GM23338 (cell line): Measurements from ENCODE around the gene C10orf71. TPM values are rescaled to one million over a fixed set of nuclear protein-coding genes. Genes with fewer than 3 reads are reported as not detected.

ENCODE experiments used
- ATAC-seq: fragments of 200-7000 bp; cut with Tn5 transposase; 3 replicates; pipeline ENCODE4 v1.9.1; 2020
- DNase-seq: peaks from one replicate; pipeline ENCODE4 v3.0.0-alpha.2; 2015; ENCODE audit warnings: low spot score
- H2AFZ ChIP-seq: fragments of 200-600 bp; sonication (generic); 2 replicates; pipeline ENCODE4 v1.8.0; 2016; ENCODE audit warnings: antibody characterized with exemption, mild to moderate bottlenecking, moderate library complexity
- H3F3A ChIP-seq: fragments of 200-600 bp; sonication (generic); replicated peaks from 2 replicates; pipeline ENCODE4 v1.8.0; 2017; ENCODE audit warnings: antibody characterized with exemption, mixed run types, low read depth
- H3K27ac ChIP-seq: fragments of 200-600 bp; sonication (generic); 2 replicates; pipeline ENCODE4 v1.6.1; 2016; ENCODE audit warnings: low read depth
- H3K27me3 ChIP-seq: fragments of 200-600 bp; sonication (generic); 2 replicates; pipeline ENCODE4 v1.8.0; 2016; ENCODE audit warnings: mild to moderate bottlenecking, mixed run types, moderate library complexity; ENCODE audit not compliant: insufficient read depth
- H3K36me3 ChIP-seq: fragments of 200-600 bp; sonication (generic); 2 replicates; pipeline ENCODE4 v1.8.0; 2016; ENCODE audit warnings: mild to moderate bottlenecking; ENCODE audit not compliant: insufficient read depth
- H3K4me1 ChIP-seq: fragments of 200-600 bp; sonication (generic); 2 replicates; pipeline ENCODE4 v1.8.0; 2016; ENCODE audit warnings: mild to moderate bottlenecking, moderate library complexity; ENCODE audit not compliant: insufficient read depth
- H3K4me2 ChIP-seq: fragments of 200-600 bp; sonication (generic); 2 replicates; pipeline ENCODE4 v1.7.1; 2017; ENCODE audit warnings: mixed run types
- H3K4me3 ChIP-seq: fragments of 200-600 bp; sonication (generic); 2 replicates; pipeline ENCODE4 v1.6.1; 2016; ENCODE audit warnings: mixed run types
- H3K79me2 ChIP-seq: fragments of 200-600 bp; sonication (generic); replicated peaks from 2 replicates; pipeline ENCODE4 v1.8.0; 2017; ENCODE audit warnings: mild to moderate bottlenecking; ENCODE audit not compliant: insufficient read depth
- H3K9me2 ChIP-seq: fragments of 200-600 bp; sonication (generic); 2 replicates; pipeline ENCODE4 v1.8.0; 2017; ENCODE audit not compliant: insufficient read depth
- H4K20me1 ChIP-seq: fragments of 200-600 bp; sonication (generic); replicated peaks from 2 replicates; pipeline ENCODE4 v1.8.0; 2017; ENCODE audit warnings: mild to moderate bottlenecking; ENCODE audit not compliant: insufficient read depth
- H3K27ac Mint-ChIP-seq: 2 replicates; pipeline ENCODE4 v1.8.0; 2020; ENCODE audit warnings: inconsistent platforms, mild to moderate bottlenecking, moderate library complexity, mixed read lengths
- H3K27me3 Mint-ChIP-seq: 3 replicates; pipeline ENCODE4 v1.8.0; 2022; ENCODE audit warnings: low read depth, mild to moderate bottlenecking, moderate library complexity, mixed read lengths, inconsistent platforms; ENCODE audit not compliant: insufficient read depth, poor library complexity
- H3K36me3 Mint-ChIP-seq: 3 replicates; pipeline ENCODE4 v1.8.0; 2021; ENCODE audit warnings: low read depth, mild to moderate bottlenecking, inconsistent platforms, moderate library complexity, mixed read lengths
- H3K4me1 Mint-ChIP-seq: 3 replicates; pipeline ENCODE4 v1.8.0; 2020; ENCODE audit warnings: mild to moderate bottlenecking, inconsistent platforms, mixed read lengths
- H3K4me3 Mint-ChIP-seq: 3 replicates; pipeline ENCODE4 v1.8.0; 2021; ENCODE audit warnings: moderate library complexity, mild to moderate bottlenecking, inconsistent platforms, mixed read lengths
- H3K9me3 Mint-ChIP-seq: 3 replicates; pipeline ENCODE4 v1.8.0; 2020; ENCODE audit warnings: moderate library complexity, mild to moderate bottlenecking, inconsistent platforms, mixed read lengths
- CREB1 ChIP-seq: fragments of 250-450 bp; sonication (Bioruptor Pico); IDR thresholded peaks from 2 replicates; pipeline ENCODE4 v1.5.0; 2020; ENCODE audit warnings: low read depth, mild to moderate bottlenecking, moderate library complexity
- ETS1 ChIP-seq: IDR thresholded peaks from 2 replicates; pipeline ENCODE4 v1.6.1; 2016; ENCODE audit warnings: antibody characterized with exemption
- EZH2 ChIP-seq: fragments of 200-600 bp; sonication (generic); IDR thresholded peaks from one replicate; pipeline ENCODE4 v1.8.0; 2017; ENCODE audit warnings: antibody characterized with exemption, mild to moderate bottlenecking, low read depth; ENCODE audit not compliant: unreplicated experiment
- EZH2phosphoT487 ChIP-seq: fragments of 200-600 bp; sonication (generic); IDR thresholded peaks from one replicate; pipeline ENCODE4 v1.8.1; 2018; ENCODE audit warnings: antibody characterized with exemption; ENCODE audit not compliant: unreplicated experiment
- JUNB ChIP-seq: IDR thresholded peaks from one replicate; pipeline ENCODE4 v1.6.1; 2016; ENCODE audit warnings: antibody characterized with exemption; ENCODE audit not compliant: unreplicated experiment
- NANOG ChIP-seq: IDR thresholded peaks from 2 replicates; pipeline ENCODE4 v1.6.1; 2016; ENCODE audit warnings: antibody characterized with exemption, borderline replicate concordance
- POLR2AphosphoS5 ChIP-seq: IDR thresholded peaks from 2 replicates; pipeline ENCODE4 v1.6.1; 2016; ENCODE audit warnings: antibody characterized with exemption, low read depth
- REST ChIP-seq: IDR thresholded peaks from one replicate; pipeline ENCODE4 v1.6.1; 2018; ENCODE audit warnings: antibody characterized with exemption; ENCODE audit not compliant: unreplicated experiment
- STAT1 ChIP-seq: IDR thresholded peaks from one replicate; pipeline ENCODE4 v1.6.1; 2016; ENCODE audit warnings: antibody characterized with exemption; ENCODE audit not compliant: unreplicated experiment
- ZNF331 ChIP-seq: fragments of 250-450 bp; sonication (Bioruptor Pico); IDR thresholded peaks from 2 replicates; pipeline ENCODE4 v1.5.0; 2020; ENCODE audit warnings: low read depth, mild to moderate bottlenecking, moderate library complexity
- polyA plus RNA-seq: library from polyadenylated mRNA; unstranded; fragments of >200 nt; fragmentation: Nextera tagmentation; extraction: Ambion mirVana; gene quantifications from 2 replicates; pipeline ENCODE4 v1.2.1, GENCODE V29; 2016
- total RNA-seq: library from RNA; depleted of rRNA; stranded (reverse); fragments of >200 nt; shearing (Covaris generic); gene quantifications from 2 replicates; pipeline ENCODE4 v1.2.3, GENCODE V29; 2014

The C10orf71 gene
- total and polyA plus RNA-seq, 2 experiments from 2014 or later = not detected

- Mint-ChIP-seq H3K4me3 (no peak overlapping the region), H3K36me3 (no peaks in the 10 kb centered on the region), H3K27me3 (no peaks in the 10 kb centered on the region), H3K27ac (no peak overlapping the region), H3K9me3 (no peaks in the 10 kb centered on the region; the same call in 2 of the 3 replicates), H3K4me1 (no peaks in the 10 kb centered on the region)
- Histone ChIP-seq H4K20me1 (no peaks in the 10 kb centered on the region), H3K27me3 (no peaks in the 10 kb centered on the region), H3K27ac (no peak overlapping the region), H2AFZ (no peak overlapping the region), H3F3A (no peaks in the 10 kb centered on the region), H3K4me2 (no peak overlapping the region), H3K9me2 (peaks cover 12% of the 10 kb centered on the region; the same call in 1 of the 2 replicates), H3K4me1 (no peaks in the 10 kb centered on the region), H3K4me3 (no peak overlapping the region), H3K79me2 (no peaks in the 10 kb centered on the region), H3K36me3 (no peaks in the 10 kb centered on the region)
- TF ChIP-seq REST (no peak), NANOG (no peak), CREB1 (CRISPR knock-in tag) (no peak), EZH2 (no peak), EZH2phosphoT487 (no peak), POLR2AphosphoS5 (no peak)
- no peak for ATAC-seq
- no peak for DNase-seq
These were observed 14.6 kb downstream of the C10orf71 start for GRCh38 chr10:49313501-49314070.

- Mint-ChIP-seq H3K36me3 (no peaks in the 10 kb centered on the region), H3K9me3 (no peaks in the 10 kb centered on the region; the same call in 2 of the 3 replicates), H3K27me3 (no peaks in the 10 kb centered on the region), H3K4me1 (no peaks in the 10 kb centered on the region), H3K4me3 (no peak overlapping the region), H3K27ac (no peak overlapping the region)
- Histone ChIP-seq H3K27ac (no peak overlapping the region), H3K4me3 (no peak overlapping the region), H3K79me2 (no peaks in the 10 kb centered on the region), H3K4me1 (no peaks in the 10 kb centered on the region), H3K27me3 (no peaks in the 10 kb centered on the region), H2AFZ (no peak overlapping the region), H3F3A (no peaks in the 10 kb centered on the region), H3K9me2 (peaks cover 12% of the 10 kb centered on the region; the same call in 1 of the 2 replicates), H3K36me3 (no peaks in the 10 kb centered on the region), H4K20me1 (no peaks in the 10 kb centered on the region), H3K4me2 (no peak overlapping the region)
- DNase-seq = no peak
- no peak for ATAC-seq
- TF ChIP-seq STAT1 (no peak), EZH2phosphoT487 (no peak), JUNB (no peak), ZNF331 (no peak), NANOG (no peak), ETS1 (no peak), REST (no peak)
These were observed 15.8 kb downstream of the C10orf71 start for GRCh38 chr10:49314806-49315205.
